HepG2 (cell line): Measurements from ENCODE around the gene PMS2. TPM values are rescaled to one million over a fixed set of nuclear protein-coding genes. Genes with fewer than 3 reads are reported as not detected.

ENCODE experiments used
- ATAC-seq: fragments of 200-7000 bp; cut with Tn5 transposase; 3 replicates; pipeline ENCODE4 v1.9.1; 2020; ENCODE audit warnings: mild to moderate bottlenecking, moderate library complexity
- BruUV-seq: library from RNA; stranded (reverse); fragments of 400-500 nt; replicated peaks from 2 replicates; lab custom pipeline; 2021; lab: Mats Ljungman, UMichigan
- CTCF ChIA-PET: fragments of 300-600 bp; formaldehyde crosslinking; extraction: SDS; loops from one replicate; lab custom pipeline; 2021; ENCODE audit warnings: low total read pairs, inconsistent platforms, low intra/inter-chr PET ratio; lab: Yijun Ruan, JAX
- POLR2A ChIA-PET: fragments of 350-600 bp; sonication (Branson Sonifier 250); formaldehyde crosslinking; loops from one replicate; lab custom pipeline; 2020; ENCODE audit warnings: antibody characterized with exemption, inconsistent platforms; lab: Yijun Ruan, JAX
- DNase-seq: peaks from one replicate; pipeline ENCODE4 v3.0.0-alpha.2; 2015; ENCODE audit warnings: low spot score
- FAIRE-seq: peaks from 3 replicates; lab custom pipeline; 2011; peaks lifted over from hg19 to GRCh38; lab: Jason Lieb, UNC
- H2AFZ ChIP-seq: one replicate; pipeline ENCODE4 v1.6.1; 2011; ENCODE audit warnings: low read length, inconsistent platforms
- H3K27ac ChIP-seq: fragments of 300-600 bp; 3 replicates; pipeline ENCODE4 v1.8.0; 2011; ENCODE audit warnings: mixed run types, mild to moderate bottlenecking, mixed read lengths, low read length, inconsistent platforms; ENCODE audit not compliant: insufficient read depth; ENCODE audit errors: extremely low read length
- H3K27me3 ChIP-seq, 2 experiments: fragments of 200-600 bp in 1 of 2; 2 replicates in 1 of 2; 3 replicates in 1 of 2; pipeline versions ENCODE4 v1.6.0 to v1.8.0; 2011; ENCODE audit warnings: low read length in 2 of 2, mild to moderate bottlenecking in 2 of 2, moderate library complexity in 2 of 2, inconsistent platforms in 1 of 2; ENCODE audit not compliant: insufficient read depth in 2 of 2, control insufficient read depth in 1 of 2
- H3K36me3 ChIP-seq, 2 experiments: fragments of 200-600 bp in 1 of 2; replicated peaks in 1 of 2; 2 replicates in 1 of 2; 3 replicates in 1 of 2; pipeline versions ENCODE4 v1.5.1 to v1.8.0; 2011; ENCODE audit warnings: low read length in 2 of 2, inconsistent platforms in 1 of 2; ENCODE audit not compliant: insufficient read depth in 2 of 2, control insufficient read depth in 1 of 2
- H3K4me1 ChIP-seq: 2 replicates; pipeline ENCODE4 v1.5.1; 2012; ENCODE audit warnings: low read length, inconsistent platforms; ENCODE audit not compliant: insufficient read depth
- H3K4me2 ChIP-seq: 2 replicates; pipeline ENCODE4 v1.6.0; 2011; ENCODE audit warnings: low read depth, low read length, inconsistent platforms
- H3K4me3 ChIP-seq, 3 experiments: fragments of 200-600 bp in 1 of 3; sonication (generic), shearing (Covaris generic) in 1 of 3; replicated peaks in 1 of 3; 2 replicates each; pipeline ENCODE4 v1.5.1; 2011 to 2016; ENCODE audit warnings: low read length in 3 of 3, inconsistent platforms in 2 of 3, low read depth in 2 of 3, mild to moderate bottlenecking in 2 of 3, control low read depth in 1 of 3, mixed read lengths in 1 of 3; ENCODE audit not compliant: insufficient read depth in 1 of 3
- H3K79me2 ChIP-seq: one replicate; pipeline ENCODE4 v1.6.1; 2011; ENCODE audit warnings: low read length, inconsistent platforms; ENCODE audit not compliant: insufficient read depth
- H3K9ac ChIP-seq: 2 replicates; pipeline ENCODE4 v1.6.0; 2011; ENCODE audit warnings: mild to moderate bottlenecking, low read depth, low read length, inconsistent platforms; ENCODE audit not compliant: insufficient read depth
- H3K9me3 ChIP-seq: 2 replicates; pipeline ENCODE4 v1.5.1; 2012; ENCODE audit warnings: mild to moderate bottlenecking, low read length
- H4K20me1 ChIP-seq: 2 replicates; pipeline ENCODE4 v1.6.0; 2011; ENCODE audit warnings: inconsistent platforms, mild to moderate bottlenecking, low read length, moderate library complexity; ENCODE audit not compliant: insufficient read depth
- BATF2 ChIP-seq: sonication (generic); formaldehyde crosslinking; IDR thresholded peaks from 2 replicates; pipeline ENCODE4 v1.8.0; 2022; ENCODE audit warnings: mild to moderate bottlenecking, missing genetic modification reagents, moderate library complexity
- KAT8 ChIP-seq: IDR thresholded peaks from 2 replicates; pipeline ENCODE4 v1.6.1; 2016; ENCODE audit warnings: missing genetic modification reagents, missing compliant biosample characterization
- RBM22 ChIP-seq: fragments of 200-400 bp; formaldehyde crosslinking; optimal IDR thresholded peaks from 2 replicates; pipeline ENCODE3; 2017; ENCODE audit warnings: mild to moderate bottlenecking, low read length, moderate library complexity
- SOX5 ChIP-seq: IDR thresholded peaks from 2 replicates; pipeline ENCODE4 v1.6.1; 2016; ENCODE audit warnings: borderline replicate concordance
- THYN1 ChIP-seq: sonication (generic); formaldehyde crosslinking; IDR thresholded peaks from 2 replicates; pipeline ENCODE4 v1.8.1; 2023; ENCODE audit warnings: low read depth, mild to moderate bottlenecking, moderate library complexity, missing genetic modification reagents, borderline replicate concordance
- ZBTB33 ChIP-seq: sonication (generic); formaldehyde crosslinking; IDR thresholded peaks from 2 replicates; pipeline ENCODE4 v1.4.0; 2020; ENCODE audit warnings: missing genetic modification reagents
- ZNF350 ChIP-seq: sonication (generic); formaldehyde crosslinking; IDR thresholded peaks from 2 replicates; pipeline ENCODE4 v1.4.0; 2020; ENCODE audit warnings: mild to moderate bottlenecking, low read depth, missing genetic modification reagents, borderline replicate concordance
- WGBS: methylation state at CpG from one replicate; pipeline ENCODE4 v1.1.6; 2017; ENCODE audit warnings: low lambda C conversion rate; 5-methylcytosine and 5-hydroxymethylcytosine counted together
- in situ Hi-C: cut with HindIII; loops from 2 replicates; pipeline ENCODE4 v1.10.0; 2017; ENCODE audit warnings: low pct_unique_long_range_greater_than_20kb; ENCODE audit not compliant: extremely low pct_ligation_motif_present
- intact Hi-C: fragments of 100-400 bp; cut with micrococcal nuclease; formaldehyde crosslinking; loops from one replicate; pipeline ENCODE4 v1.10.0; 2022; ENCODE audit not compliant: unreplicated experiment
- polyA plus RNA-seq, 8 experiments: library from polyadenylated mRNA; depleted of rRNA in 3 of 8; stranded (reverse) in 7 of 8; unstranded in 1 of 8; fragments of >200 nt; fragmentation: Illumina TruSeq in 4 of 8; extraction: Trizol in 4 of 8; gene quantifications; 2 replicates each; pipeline versions ENCODE4 v1.2.1 to v1.2.3, GENCODE V29; 2011 to 2016; ENCODE audit warnings: low read depth in 4 of 8, missing spikeins in 1 of 8, mixed read lengths in 1 of 8; ENCODE audit not compliant: insufficient read depth in 1 of 8
- total RNA-seq, 5 experiments: library from RNA; depleted of rRNA; stranded (reverse); fragments of >200 nt; fragmentation: Illumina TruSeq; extraction: Trizol; gene quantifications; 2 replicates each; pipeline ENCODE4 v1.2.3, GENCODE V29; 2016; ENCODE audit warnings: low read depth in 1 of 5
- TF ChIP-seq, protein P1 (sequence below): sonication (generic); formaldehyde crosslinking; IDR thresholded peaks from 2 replicates; pipeline ENCODE4 v1.5.0; 2020; ENCODE audit warnings: missing genetic modification reagents
- TF ChIP-seq, protein P2 (sequence below): sonication (generic); formaldehyde crosslinking; IDR thresholded peaks from 2 replicates; pipeline ENCODE4 v1.8.1; 2023; ENCODE audit warnings: mild to moderate bottlenecking, moderate library complexity, missing genetic modification reagents
- TF ChIP-seq, protein P3 (sequence below), 2 experiments: fragments of 450-650 bp in 1 of 2; sonication (generic) in 1 of 2; formaldehyde crosslinking; IDR thresholded peaks; 2 replicates each; pipeline versions ENCODE4 v1.5.0 to v1.8.0; 2020 to 2022; ENCODE audit warnings: mild to moderate bottlenecking in 1 of 2, missing genetic modification reagents in 1 of 2

PMS2 gene
- total and polyA plus RNA-seq, 2 of the 13 experiments (the other 11 are each of a cell fraction or from before 2014, with no cell fraction given): 6.3 to 11.4 TPM

GRCh38 chr7:6016653-6016966 lies 7.8 kb upstream of the PMS2 start:
- Histone ChIP-seq H4K20me1 (no peaks in the 10 kb centered on the region; the same call in 1 of the 2 replicates), H2AFZ (no peak overlapping the region), H3K4me2 (no peak overlapping the region), H3K36me3 (peaks cover 25 to 64% of the 10 kb centered on the region in 2 experiments), H3K4me3 (no peak overlapping the region), H3K9ac (no peak overlapping the region), H3K27me3 (no peaks in the 10 kb centered on the region), H3K4me1 (peaks cover 24% of the 10 kb centered on the region), H3K9me3 (no peaks in the 10 kb centered on the region), H3K79me2 (peaks cover 12% of the 10 kb centered on the region), H3K27ac (peak overlapping the region; percentile 43)
- no peak for DNase-seq
- WGBS: 97% methylated on average over 8 of the region's 8 CpGs
- peak; percentile 77 for TF ChIP-seq RBM22
- TF ChIP-seq, protein P1, sequence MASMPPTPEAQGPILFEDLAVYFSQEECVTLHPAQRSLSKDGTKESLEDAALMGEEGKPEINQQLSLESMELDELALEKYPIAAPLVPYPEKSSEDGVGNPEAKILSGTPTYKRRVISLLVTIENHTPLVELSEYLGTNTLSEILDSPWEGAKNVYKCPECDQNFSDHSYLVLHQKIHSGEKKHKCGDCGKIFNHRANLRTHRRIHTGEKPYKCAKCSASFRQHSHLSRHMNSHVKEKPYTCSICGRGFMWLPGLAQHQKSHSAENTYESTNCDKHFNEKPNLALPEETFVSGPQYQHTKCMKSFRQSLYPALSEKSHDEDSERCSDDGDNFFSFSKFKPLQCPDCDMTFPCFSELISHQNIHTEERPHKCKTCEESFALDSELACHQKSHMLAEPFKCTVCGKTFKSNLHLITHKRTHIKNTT (CRISPR knock-in tag): no peak
- intact Hi-C loops (no loop called here), in situ Hi-C loops (no loop called here)
- FAIRE-seq: no peak
- ATAC-seq: peak; percentile 8; the same call in 1 of the 3 replicates
- CTCF ChIA-PET: no interaction called here
- BruUV-seq: no TSS peak
- POLR2A ChIA-PET: no interaction called here

DNA sequence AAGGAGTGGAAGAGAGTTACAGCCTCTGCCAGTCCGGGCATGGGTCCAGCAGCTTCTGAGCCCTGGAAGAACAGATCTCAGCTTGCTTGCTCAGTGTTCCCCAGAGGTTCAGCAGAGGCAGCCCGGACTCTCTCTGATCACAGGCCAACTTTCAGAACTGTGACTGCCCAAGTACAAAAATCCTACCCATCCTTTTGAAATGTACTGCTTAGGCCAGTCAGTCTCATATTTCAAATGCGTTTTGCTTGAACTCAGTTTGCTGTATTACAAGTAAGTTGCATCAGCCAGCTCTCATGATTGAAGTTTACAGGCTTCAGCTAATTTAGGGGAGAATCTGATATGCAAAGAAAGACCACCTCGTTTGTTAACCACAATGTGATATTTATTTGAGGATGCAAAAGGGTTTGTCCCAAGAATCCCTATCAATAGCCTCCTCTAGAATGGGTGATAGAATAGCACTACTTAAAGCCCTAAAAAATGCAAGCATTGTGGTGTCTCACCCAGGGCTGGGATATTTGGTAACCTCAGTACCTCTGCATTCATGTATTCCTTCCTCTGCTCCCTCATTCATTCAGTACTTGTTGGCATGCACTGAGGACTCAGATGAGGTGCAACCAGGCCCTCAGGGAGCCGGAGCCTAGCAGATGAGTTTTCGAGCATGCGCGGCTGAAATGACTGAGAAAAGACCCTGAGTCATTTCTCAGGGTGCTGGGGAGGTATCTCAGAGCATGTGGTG lies 7.2 kb upstream of the PMS2 start:
- no TSS peak for BruUV-seq
- no peak for FAIRE-seq
- ChIA-PET POLR2A (interaction anchor here (0.6 to 1.2 kb wide), 5 partner anchors 8 to 90 kb away, joined by 3 to 6 read pairs (median 5); no protein-coding TSS in a partner anchor), CTCF (no interaction called here)
- Histone ChIP-seq H3K27me3 (no peaks in the 10 kb centered on the region), H3K9ac (no peak overlapping the region), H3K36me3 (peaks cover 25 to 58% of the 10 kb centered on the region in 2 experiments), H3K4me1 (peaks cover 30% of the 10 kb centered on the region), H3K9me3 (no peaks in the 10 kb centered on the region), H4K20me1 (no peaks in the 10 kb centered on the region; the same call in 1 of the 2 replicates), H3K79me2 (peaks cover 13% of the 10 kb centered on the region), H2AFZ (no peak overlapping the region), H3K4me2 (no peak overlapping the region), H3K27ac (peak overlapping the region; percentile 43), H3K4me3 (no peak overlapping the region)
- no peak for DNase-seq
- 86% methylated on average over 8 of the region's 8 CpGs for WGBS
- intact Hi-C loops: no loop called here
- ATAC-seq: no peak; the same call in 2 of the 3 replicates
- in situ Hi-C loops: no loop called here
- TF ChIP-seq THYN1 (no peak), ZNF350 (CRISPR knock-in tag) (peak; percentile 33; the same call in 1 of the 2 replicates), BATF2 (CRISPR knock-in tag) (no peak), SOX5 (no peak), ZBTB33 (CRISPR knock-in tag) (peak; percentile 60; the same call in 1 of the 2 replicates), KAT8 (CRISPR knock-in tag) (no peak)
- TF ChIP-seq, protein P2, sequence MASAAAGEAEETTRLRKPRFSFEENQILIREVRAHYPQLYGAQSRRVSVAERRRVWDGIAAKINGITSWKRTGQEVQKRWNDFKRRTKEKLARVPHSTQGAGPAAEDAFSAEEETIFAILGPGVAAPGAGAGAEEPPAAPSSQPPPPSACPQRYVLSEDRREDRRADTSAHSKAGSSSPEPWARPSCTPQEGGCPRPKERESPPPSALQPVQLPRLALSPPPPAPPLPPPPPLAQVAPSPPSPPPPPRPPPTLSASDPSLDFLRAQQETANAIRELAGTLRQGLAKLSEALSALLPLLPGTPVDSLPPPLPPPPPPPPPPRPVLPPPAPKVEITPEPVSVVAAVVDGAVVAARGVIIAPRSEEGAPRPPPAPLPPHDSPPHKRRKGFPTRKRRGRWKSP (CRISPR knock-in tag): peak; percentile 31; the same call in 1 of the 2 replicates
- TF ChIP-seq, protein P3, sequence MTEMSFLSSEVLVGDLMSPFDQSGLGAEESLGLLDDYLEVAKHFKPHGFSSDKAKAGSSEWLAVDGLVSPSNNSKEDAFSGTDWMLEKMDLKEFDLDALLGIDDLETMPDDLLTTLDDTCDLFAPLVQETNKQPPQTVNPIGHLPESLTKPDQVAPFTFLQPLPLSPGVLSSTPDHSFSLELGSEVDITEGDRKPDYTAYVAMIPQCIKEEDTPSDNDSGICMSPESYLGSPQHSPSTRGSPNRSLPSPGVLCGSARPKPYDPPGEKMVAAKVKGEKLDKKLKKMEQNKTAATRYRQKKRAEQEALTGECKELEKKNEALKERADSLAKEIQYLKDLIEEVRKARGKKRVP (CRISPR knock-in tag; IDR thresholded peaks at IDR 0.05): peak in 1 of 2 experiments; percentile 99; a peak in 2 of 4 replicates
